Measurements from ENCODE around the gene WDFY3.

WDFY3 gene

DNA sequence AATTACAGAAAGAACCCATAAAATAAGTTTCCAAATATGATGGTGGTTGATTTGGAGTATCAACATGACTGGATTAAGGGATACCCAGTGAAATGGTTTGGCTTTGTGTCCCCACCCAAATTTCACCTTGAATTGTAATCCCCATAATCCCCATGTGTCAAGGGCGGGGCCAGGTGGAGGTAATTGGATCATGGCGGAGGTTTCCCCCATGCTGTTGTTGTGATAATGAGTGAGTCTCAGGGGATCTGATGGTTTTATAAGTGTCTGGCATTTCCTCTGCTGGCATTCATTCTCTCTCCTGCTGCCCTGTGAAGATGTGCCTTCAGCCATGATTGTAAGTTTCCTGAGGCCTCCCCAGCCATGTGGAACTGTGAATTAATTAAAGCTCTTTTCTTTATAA, 39.1 kb downstream of the WDFY3 start:
- no peak overlapping the region for H3K27ac ChIP-seq
- no peak overlapping the region for H3K9ac ChIP-seq
- H3K36me3 ChIP-seq = peaks cover 39 to 96% (median 67%) of the 10 kb centered on the region in 11 experiments
- peaks cover 0 to 22% (median 0%) of the 10 kb centered on the region in 10 experiments; a peak in 6 of 20 replicates for H3K4me1 ChIP-seq
- no peak for TF ChIP-seq Cebpa-rat (IDR thresholded peaks at IDR 0.05)
- no peak overlapping the region for H3K4me3 ChIP-seq
- no peaks in the 10 kb centered on the region; a peak in 1 of 22 replicates for H3K27me3 ChIP-seq
- peaks cover 11 to 27% (median 22%) of the 10 kb centered on the region in 11 experiments; a peak in 18 of 22 replicates for H3K9me3 ChIP-seq (replicated peaks in 1 of 11)
- peaks cover 8 to 100% (median 49%) of the 10 kb centered on the region in 11 experiments; a peak in 20 of 22 replicates for H4K20me1 ChIP-seq
- no peak overlapping the region for H3K4me2 ChIP-seq

GRCh38 chr4:84925558-84925957, 40.9 kb downstream of the WDFY3 start:
- peaks cover 31 to 82% (median 52%) of the 10 kb centered on the region in 11 experiments for H3K36me3 ChIP-seq
- TF ChIP-seq Cebpa-rat (IDR thresholded peaks at IDR 0.05) = no peak
- H3K4me1 ChIP-seq = peaks cover 0 to 35% (median 5%) of the 10 kb centered on the region in 10 experiments; a peak in 14 of 20 replicates
- no peak overlapping the region for H3K4me2 ChIP-seq
- H3K4me3 ChIP-seq = no peak overlapping the region
- peaks cover 5 to 100% (median 36%) of the 10 kb centered on the region in 11 experiments; a peak in 19 of 22 replicates for H4K20me1 ChIP-seq
- H3K27ac ChIP-seq = no peak overlapping the region
- H3K9ac ChIP-seq = no peak overlapping the region
- peaks cover 11 to 26% (median 22%) of the 10 kb centered on the region in 11 experiments; a peak in 18 of 22 replicates for H3K9me3 ChIP-seq (replicated peaks in 1 of 11)
- H3K27me3 ChIP-seq = no peaks in the 10 kb centered on the region; a peak in 1 of 22 replicates

DNA sequence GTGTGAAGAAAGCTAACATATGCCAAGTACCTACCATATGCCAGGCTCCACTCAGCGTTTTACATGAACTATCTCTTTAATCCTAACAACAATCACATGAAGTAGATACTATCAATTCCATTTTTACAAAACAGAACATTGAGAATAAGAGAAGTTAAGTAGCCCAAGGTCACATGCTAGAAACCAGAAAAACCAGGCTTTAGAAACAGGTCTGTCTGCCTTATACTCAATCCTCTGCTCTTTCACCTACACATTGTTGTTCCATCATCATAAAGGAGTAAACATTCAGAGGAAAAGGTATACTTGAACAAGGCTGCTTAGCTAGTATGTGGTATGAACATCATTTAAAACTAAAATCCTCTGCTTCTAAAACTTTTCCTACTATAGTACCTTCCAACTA, 42.1 kb downstream of the WDFY3 start:
- no peak for TF ChIP-seq Cebpa-rat (IDR thresholded peaks at IDR 0.05)
- peaks cover 23 to 79% (median 45%) of the 10 kb centered on the region in 11 experiments for H3K36me3 ChIP-seq
- H3K4me1 ChIP-seq = peaks cover 0 to 39% (median 8%) of the 10 kb centered on the region in 10 experiments; a peak in 14 of 20 replicates
- H3K9me3 ChIP-seq (replicated peaks in 1 of 11) = peaks cover 8 to 22% (median 17%) of the 10 kb centered on the region in 11 experiments; a peak in 17 of 22 replicates
- peaks cover 5 to 100% (median 35%) of the 10 kb centered on the region in 11 experiments; a peak in 19 of 22 replicates for H4K20me1 ChIP-seq
- H3K4me2 ChIP-seq = peak overlapping the region in 1 of 11 experiments; percentile 6; a peak in 1 of 22 replicates
- H3K27ac ChIP-seq = no peak overlapping the region
- H3K4me3 ChIP-seq = no peak overlapping the region
- H3K9ac ChIP-seq = no peak overlapping the region
- no peaks in the 10 kb centered on the region; a peak in 1 of 22 replicates for H3K27me3 ChIP-seq

DNA sequence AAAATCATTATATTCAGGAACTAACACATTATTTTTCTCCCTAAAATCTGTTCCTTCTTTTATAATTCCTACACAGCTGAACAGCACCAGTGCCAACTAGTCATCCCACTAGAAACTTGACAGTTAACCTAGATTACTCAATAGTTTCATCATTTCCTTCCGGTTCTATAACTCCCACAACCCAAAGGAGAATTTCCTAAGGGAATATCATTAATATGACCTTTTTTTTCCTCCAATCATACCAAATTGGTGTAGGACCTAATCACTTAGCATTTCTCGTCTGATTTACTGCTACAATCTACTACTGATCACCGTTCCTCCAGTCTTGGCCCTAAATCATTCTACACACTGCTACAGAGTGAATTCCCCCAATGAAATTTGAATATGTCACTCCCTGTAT, 45.9 kb downstream of the WDFY3 start:
- TF ChIP-seq Cebpa-rat (IDR thresholded peaks at IDR 0.05) = no peak
- H3K4me3 ChIP-seq = no peak overlapping the region

GRCh38 chr4:84917869-84918600, 48.5 kb downstream of the WDFY3 start:
- Histone ChIP-seq H3K9ac (no peak overlapping the region), H3K4me3 (no peak overlapping the region), H4K20me1 (peaks cover 0 to 100% (median 16%) of the 10 kb centered on the region in 11 experiments; a peak in 18 of 22 replicates), H3K27ac (no peak overlapping the region), H3K4me1 (peaks cover 0 to 86% (median 8%) of the 10 kb centered on the region in 10 experiments; a peak in 14 of 20 replicates), H3K9me3 (replicated peaks in 1 of 11) (peaks cover 0 to 13% (median 0%) of the 10 kb centered on the region in 11 experiments; a peak in 5 of 22 replicates), H3K4me2 (peak overlapping the region in 1 of 11 experiments; percentile 16; a peak in 1 of 22 replicates), H3K36me3 (peaks cover 16 to 75% (median 43%) of the 10 kb centered on the region in 11 experiments; a peak in 21 of 22 replicates), H3K27me3 (no peaks in the 10 kb centered on the region)
- no peak for TF ChIP-seq Cebpa-rat (IDR thresholded peaks at IDR 0.05)

More for the DNA sequence above, 45.9 kb downstream of the WDFY3 start:
- Histone ChIP-seq H3K27me3 (no peaks in the 10 kb centered on the region), H3K4me1 (peaks cover 0 to 75% (median 8%) of the 10 kb centered on the region in 10 experiments; a peak in 14 of 20 replicates), H3K4me2 (peak overlapping the region in 7 of 11 experiments; percentile 19 to 51 (median 26); a peak in 8 of 22 replicates), H3K27ac (no peak overlapping the region), H4K20me1 (peaks cover 5 to 100% (median 30%) of the 10 kb centered on the region in 11 experiments; a peak in 19 of 22 replicates), H3K9me3 (replicated peaks in 1 of 11) (peaks cover 0 to 6% (median 0%) of the 10 kb centered on the region in 11 experiments; a peak in 5 of 22 replicates), H3K9ac (no peak overlapping the region), H3K36me3 (peaks cover 5 to 75% (median 35%) of the 10 kb centered on the region in 11 experiments; a peak in 21 of 22 replicates)

DNA sequence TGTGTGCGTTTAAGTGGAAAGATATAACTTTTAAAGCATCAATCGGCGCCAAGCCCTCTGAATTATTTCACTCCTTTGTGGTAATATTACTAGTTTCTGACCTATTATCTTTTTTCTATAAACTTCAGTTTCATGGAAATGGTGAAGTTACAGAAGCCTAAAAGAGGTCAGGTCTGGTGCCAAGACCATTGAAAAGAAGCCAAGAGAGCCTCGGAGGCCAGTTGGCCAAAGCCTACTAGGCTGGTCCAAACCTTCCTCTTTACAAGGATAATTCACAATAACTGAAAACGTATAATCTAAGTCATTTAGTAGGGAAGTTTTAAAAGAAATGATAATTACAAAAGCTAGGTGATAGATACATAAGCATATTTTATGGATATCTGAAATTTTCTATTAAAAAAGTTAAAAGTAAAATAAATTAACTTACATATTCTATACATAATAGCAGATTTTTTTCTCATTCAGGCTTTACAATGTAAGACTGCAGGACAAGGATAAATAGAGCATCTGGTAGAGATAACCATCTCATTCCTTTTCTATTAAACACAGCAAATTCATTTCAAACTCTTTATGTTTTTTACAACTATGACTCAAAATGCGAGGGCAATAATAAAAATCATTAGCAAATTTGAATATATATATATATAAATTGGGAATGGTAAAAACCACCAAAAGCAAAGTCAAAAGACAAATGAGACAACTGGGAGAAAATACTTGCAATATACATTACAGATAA, 49.2 kb downstream of the WDFY3 start:
- Histone ChIP-seq H3K4me2 (no peak overlapping the region), H3K4me1 (peaks cover 0 to 84% (median 8%) of the 10 kb centered on the region in 10 experiments; a peak in 14 of 20 replicates), H4K20me1 (peaks cover 0 to 100% (median 15%) of the 10 kb centered on the region in 11 experiments; a peak in 12 of 22 replicates), H3K27ac (no peak overlapping the region), H3K9ac (no peak overlapping the region), H3K36me3 (peaks cover 16 to 75% (median 51%) of the 10 kb centered on the region in 11 experiments; a peak in 21 of 22 replicates), H3K9me3 (replicated peaks in 1 of 11) (peaks cover 0 to 13% (median 0%) of the 10 kb centered on the region in 11 experiments; a peak in 5 of 22 replicates), H3K27me3 (no peaks in the 10 kb centered on the region), H3K4me3 (no peak overlapping the region)
- TF ChIP-seq Cebpa-rat (IDR thresholded peaks at IDR 0.05) = no peak

GRCh38 chr4:84916227-84916626, 50.3 kb downstream of the WDFY3 start:
- H3K4me2 ChIP-seq = peak overlapping the region in 2 of 11 experiments; percentile 9 to 33; a peak in 3 of 22 replicates
- H3K27ac ChIP-seq = no peak overlapping the region
- H3K27me3 ChIP-seq = no peaks in the 10 kb centered on the region
- no peak overlapping the region for H3K4me3 ChIP-seq
- no peak overlapping the region for H3K9ac ChIP-seq
- H3K36me3 ChIP-seq = peaks cover 17 to 84% (median 56%) of the 10 kb centered on the region in 11 experiments; a peak in 21 of 22 replicates
- TF ChIP-seq Cebpa-rat (IDR thresholded peaks at IDR 0.05) = no peak
- H3K9me3 ChIP-seq (replicated peaks in 1 of 11) = peaks cover 0 to 13% (median 0%) of the 10 kb centered on the region in 11 experiments; a peak in 5 of 22 replicates
- peaks cover 0 to 78% (median 8%) of the 10 kb centered on the region in 10 experiments; a peak in 14 of 20 replicates for H3K4me1 ChIP-seq
- peaks cover 0 to 100% (median 14%) of the 10 kb centered on the region in 11 experiments; a peak in 13 of 22 replicates for H4K20me1 ChIP-seq

GRCh38 chr4:84915396-84915780, 51.1 kb downstream of the WDFY3 start:
- Histone ChIP-seq H3K9me3 (replicated peaks in 1 of 11) (peaks cover 0 to 13% (median 0%) of the 10 kb centered on the region in 11 experiments; a peak in 5 of 22 replicates), H3K36me3 (peaks cover 21 to 93% (median 63%) of the 10 kb centered on the region in 11 experiments), H3K9ac (no peak overlapping the region), H3K4me1 (peaks cover 0 to 70% (median under 1%) of the 10 kb centered on the region in 10 experiments; a peak in 11 of 20 replicates), H3K4me2 (peak overlapping the region in 1 of 11 experiments; percentile 33; a peak in 2 of 22 replicates), H3K4me3 (no peak overlapping the region), H4K20me1 (peaks cover 0 to 100% (median 15%) of the 10 kb centered on the region in 11 experiments; a peak in 13 of 22 replicates), H3K27me3 (no peaks in the 10 kb centered on the region), H3K27ac (no peak overlapping the region)
- TF ChIP-seq Cebpa-rat (IDR thresholded peaks at IDR 0.05) = no peak
